ENCODE data around the gene KAZN.

KAZN gene

GRCh38 chr1:14778541-14778897, 180.0 kb downstream of the KAZN start:
- DNase-seq = no peak

GRCh38 chr1:14778898-14779865, 180.7 kb downstream of the KAZN start:
- DNase-seq = no peak

DNA sequence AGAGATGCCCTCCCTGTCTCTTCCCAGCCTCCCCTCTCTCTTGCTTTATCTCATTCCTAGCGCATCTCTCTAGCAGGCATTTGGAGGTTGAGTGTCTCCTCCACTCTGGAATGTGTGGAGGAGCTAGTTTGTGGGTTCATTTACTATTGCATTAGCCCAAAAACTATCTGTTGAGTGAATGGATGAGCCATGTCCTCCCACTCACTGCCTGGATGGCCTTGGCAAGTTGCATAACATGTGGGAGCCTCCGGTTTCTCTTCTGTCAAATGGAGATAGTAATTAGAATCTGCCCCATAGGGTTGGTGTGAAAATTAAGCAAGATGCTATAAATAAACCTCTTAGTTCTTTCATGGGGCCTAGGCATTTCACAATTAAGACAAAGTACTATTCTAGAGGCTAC, 181.8 kb downstream of the KAZN start:
- no peak for DNase-seq

DNA sequence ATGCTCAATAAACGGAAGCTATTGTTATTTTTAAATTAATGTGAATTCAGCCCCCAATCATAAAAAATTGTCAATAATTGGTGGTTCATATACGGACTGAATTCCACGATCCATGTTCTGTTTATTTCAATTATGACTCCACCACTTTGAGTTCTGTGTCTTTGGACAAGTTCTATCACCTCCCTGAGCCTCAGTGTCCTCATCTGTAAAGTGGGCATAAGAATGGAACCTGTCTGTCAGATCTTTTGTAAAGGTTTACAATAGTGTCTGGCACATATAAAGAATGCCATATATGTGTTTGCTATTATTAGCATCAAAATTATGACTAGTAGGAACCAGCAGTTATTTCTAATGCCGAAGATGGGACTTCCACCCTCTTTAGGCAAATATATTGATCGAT, 183.3 kb downstream of the KAZN start:
- no peak for DNase-seq

DNA sequence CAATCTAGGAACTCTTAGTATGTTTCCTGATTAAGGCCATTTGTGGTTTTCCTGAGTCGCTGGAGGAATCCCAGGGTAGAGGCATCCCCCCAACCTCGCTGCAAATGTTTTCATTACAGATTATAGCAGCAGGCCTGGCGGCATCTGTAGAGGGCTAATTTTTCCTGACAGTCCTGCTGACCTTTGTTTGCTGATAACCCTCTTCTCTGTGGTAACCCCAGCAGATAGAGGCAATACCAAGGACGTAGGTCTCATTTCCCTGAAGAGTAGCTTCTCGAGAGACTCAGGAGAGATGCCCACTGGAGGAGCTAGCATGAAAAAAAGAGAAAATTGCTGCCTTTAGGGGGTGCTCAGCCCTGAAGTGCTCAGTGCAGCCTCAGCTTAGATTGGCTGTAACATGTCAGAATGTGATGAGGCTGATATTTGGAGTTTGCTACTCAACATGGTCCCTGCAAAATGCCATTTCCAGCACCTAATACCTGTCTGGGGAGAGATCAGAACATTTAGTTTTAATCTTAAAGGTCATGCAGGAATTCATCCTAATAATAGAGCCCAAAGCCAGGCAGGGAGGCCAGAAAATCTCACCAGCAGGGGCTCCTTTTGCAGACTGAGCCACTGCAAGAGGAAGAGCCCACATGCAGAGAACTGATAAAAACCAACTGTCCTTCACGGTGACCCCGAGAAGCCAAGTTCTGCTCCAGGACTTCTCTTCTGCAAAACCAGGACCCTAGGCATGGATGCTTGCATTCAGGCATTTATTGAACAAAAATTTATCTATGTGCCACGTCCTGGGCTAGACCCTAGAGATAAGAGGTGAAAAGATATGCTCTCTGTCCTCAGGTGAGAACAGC, 184.5 kb downstream of the KAZN start:
- no peak for DNase-seq

- DNase-seq = no peak
Measured at GRCh38 chr1:14783592-14783886, 185.1 kb downstream of the KAZN start.

GRCh38 chr1:14784790-14785773, 186.6 kb downstream of the KAZN start:
- no peak for DNase-seq

DNA sequence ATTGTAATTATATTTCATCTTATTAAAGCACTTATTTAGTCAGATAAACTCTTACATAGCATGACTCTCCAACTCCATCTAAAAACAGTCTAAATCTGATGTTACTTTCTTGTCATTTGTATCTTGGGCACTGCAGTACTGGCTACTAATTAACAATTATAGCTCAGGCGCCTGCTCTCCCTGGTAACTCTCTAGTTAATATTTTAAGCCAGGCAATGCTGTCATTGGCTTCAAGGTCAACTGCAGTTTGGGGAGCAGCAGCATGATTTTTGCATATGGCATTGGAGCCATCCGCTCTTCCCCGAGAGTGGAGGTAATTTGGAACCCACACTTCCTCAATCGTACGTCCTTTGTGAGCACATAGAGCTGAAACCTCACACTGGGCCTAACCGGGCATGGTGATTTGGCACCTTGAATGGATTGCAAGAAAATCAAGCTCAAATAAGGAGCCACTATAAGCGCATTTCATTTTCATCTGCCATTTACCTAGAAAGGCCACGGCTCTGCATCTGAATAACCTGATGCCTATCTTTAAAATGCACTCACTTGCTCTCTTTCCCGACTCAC, 187.7 kb downstream of the KAZN start:
- DNase-seq = no peak

GRCh38 chr1:14786681-14787080, 188.2 kb downstream of the KAZN start:
- DNase-seq = no peak

DNA sequence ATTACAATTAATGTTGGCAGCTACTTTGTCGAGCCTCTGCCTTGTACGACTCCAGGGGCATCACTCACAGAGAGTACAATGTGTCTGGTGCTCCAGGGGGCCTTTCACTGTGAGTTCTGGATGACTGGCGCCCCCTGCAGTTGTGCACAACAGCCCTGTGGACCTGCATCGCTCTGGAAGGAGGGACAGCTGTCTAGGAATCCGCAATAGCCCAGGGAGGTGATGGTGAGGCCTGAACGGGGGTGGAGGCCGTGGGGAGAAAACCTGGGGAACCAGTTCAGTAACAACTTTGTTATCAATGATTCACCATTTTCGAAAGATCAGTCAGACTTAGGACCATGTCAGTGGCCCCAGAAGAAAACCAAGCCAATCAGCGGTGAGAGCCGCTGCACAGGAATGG, 189.1 kb downstream of the KAZN start:
- no peak for DNase-seq

DNA sequence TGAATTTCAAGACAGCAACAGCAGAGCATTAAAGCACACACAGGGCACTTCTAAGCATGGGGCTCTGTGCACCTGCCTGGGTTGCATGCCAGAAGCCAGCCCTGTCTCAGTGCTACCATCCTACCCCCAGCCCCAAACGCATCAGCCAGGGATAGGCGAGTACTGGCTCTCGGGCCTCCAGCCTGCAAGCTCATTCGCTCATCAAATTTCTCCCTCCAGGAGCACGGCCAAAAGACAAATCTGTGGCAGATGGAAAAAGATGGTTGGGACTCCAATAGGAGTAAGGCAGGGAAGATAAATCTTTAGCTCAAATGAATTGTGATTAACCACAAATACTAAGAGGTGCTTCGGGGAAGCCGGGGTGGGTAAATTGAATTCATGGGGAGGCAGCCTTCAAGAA, 189.6 kb downstream of the KAZN start:
- no peak for DNase-seq

DNA sequence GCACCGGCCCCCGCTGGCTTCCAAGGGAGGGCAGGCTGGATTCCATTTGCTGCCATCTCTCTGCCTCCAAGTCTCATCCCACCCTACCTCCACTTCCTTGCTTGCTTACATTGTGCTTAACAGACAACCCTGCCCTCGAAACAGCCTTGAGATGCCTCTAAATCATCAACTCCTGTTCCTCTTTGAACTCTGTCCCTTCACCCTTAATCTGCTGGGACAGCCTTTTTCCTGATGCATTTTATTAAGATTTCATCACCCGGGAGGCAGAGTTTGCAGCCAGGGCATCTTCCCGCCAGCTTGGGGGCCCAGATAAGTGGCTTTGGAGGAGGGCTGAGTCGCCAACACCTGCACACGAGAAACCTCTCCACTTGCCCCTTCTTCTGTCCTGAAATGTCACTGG, 192.5 kb downstream of the KAZN start:
- no peak for DNase-seq

DNA sequence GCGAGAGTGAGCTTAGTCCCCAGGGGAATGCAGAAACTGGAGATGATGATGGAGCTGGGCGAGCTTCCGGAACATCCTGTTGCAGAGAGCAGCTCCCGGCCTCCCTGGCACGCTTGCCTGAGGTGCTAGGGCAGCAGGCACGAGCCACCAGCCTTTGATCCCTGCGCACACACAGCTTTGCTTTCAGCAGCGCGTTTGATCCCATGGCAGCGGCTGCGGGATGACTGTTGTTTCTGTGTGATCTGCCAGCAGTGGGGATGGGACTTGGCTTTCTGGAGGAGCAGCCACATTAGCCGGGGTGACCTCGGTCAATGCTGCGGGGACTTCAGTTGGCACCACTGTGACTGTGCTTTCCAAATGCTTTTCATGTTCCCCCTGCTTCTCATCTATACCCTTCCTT, 193.2 kb downstream of the KAZN start:
- no peak for DNase-seq

GRCh38 chr1:14794136-14794768, 195.8 kb downstream of the KAZN start:
- no peak for DNase-seq

- no peak for DNase-seq
Measured at GRCh38 chr1:14794906-14795305, 196.4 kb downstream of the KAZN start.

DNA sequence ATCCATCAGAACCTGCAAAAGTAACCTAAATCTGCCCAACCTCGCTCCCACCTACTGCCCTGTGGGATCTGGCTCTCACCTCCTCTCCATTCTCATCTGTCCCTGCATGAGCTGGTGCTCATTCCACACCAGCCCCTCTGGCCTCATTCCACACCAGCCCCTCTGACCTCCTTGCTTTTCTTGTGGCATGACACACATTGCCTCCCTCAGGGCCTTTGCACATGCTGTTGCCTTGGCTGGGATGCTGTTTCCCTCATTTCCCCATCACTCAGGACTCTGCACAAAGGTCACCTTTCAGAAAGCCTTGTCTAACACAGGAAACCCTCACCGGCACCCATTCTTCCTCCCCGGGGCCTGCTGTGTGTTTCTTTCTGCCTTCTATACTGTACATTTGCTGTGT, 197.1 kb downstream of the KAZN start:
- DNase-seq = no peak

DNA sequence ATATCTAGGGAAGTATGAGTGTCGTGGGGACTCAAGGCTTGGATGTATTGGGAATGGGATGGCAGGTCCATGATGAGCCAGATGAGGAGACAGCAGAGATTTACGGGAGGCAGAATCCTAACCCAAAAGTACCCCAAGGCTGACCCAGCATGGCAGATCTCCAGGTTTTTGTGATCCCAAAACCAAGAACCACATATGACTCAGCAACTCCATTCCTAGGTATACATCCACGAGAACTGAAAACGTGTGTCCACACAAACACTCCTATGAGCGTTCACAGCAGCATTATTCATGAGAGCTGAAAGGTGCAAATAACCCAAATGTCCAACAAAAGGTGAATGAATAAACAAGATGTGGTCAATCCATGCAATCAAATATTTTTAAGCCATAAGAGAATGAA, 201.5 kb downstream of the KAZN start:
- DNase-seq = no peak

GRCh38 chr1:14800500-14801076, 202.1 kb downstream of the KAZN start:
- DNase-seq = no peak

DNA sequence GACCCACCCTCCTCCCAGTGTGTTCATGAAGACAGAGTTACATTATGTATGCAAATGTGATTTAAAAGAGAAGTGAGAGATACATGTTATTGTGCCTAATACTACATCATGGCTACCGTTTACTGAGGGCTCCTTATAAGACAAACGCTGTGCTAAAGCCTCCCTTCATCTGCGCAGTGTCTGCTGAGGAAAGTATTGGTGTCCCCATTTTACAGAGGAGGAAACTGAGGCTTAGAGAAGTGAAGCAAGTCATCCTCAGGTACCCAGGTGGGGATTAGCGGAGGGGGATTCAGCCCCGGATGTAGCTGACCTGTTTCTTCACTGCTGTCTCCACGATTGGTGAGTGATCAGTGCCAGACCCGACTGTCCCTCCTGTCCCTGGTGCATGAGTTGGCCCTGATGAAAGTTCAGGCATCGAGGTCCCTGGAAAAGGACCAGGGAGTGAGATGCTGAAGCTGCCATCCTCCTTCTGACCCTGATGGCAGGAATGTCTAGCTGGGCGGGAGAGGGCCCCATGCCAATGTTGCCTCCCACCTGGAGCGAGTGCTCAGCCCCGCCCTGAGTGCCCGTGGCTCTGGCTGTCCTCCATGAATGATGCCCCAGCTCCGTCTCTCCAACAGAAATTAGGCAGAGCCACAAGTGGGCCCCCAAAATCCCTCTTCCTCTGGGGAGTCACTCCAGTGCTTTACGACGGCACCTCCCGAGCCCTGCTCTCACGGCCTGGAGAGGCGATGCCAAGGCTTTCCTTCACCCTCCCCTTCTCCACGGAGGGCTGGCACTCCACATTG, 204.7 kb downstream of the KAZN start:
- DNase-seq = no peak

GRCh38 chr1:14804626-14805025, 206.1 kb downstream of the KAZN start:
- no peak for DNase-seq

- DNase-seq = no peak
Measured at GRCh38 chr1:14806772-14807171, 208.3 kb downstream of the KAZN start.
